ENCODE results near the gene RALGPS1.

RALGPS1 gene

DNA sequence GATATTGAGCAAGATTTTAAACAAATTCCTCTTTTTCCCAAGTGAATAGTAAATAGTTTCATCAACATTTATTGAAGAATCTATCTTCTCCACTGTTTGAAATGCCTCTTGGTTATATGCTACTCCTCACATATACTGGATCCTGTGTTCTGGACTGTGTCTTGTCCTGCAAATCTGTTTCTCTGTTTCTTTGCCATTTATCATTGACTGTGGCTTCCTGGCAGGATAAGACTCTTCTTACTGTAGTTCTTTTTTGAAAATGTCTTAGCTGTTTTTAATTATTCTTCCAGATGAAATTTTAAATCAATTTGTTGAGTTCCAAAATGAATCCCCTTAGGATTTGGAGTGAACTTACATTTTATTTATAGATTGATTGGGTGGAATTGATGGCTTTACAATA lies 27.8 kb downstream of the RALGPS1 start:
- Histone ChIP-seq H3K9ac (ENCODE audit: low read length) (no peak overlapping the region), H3K4me1 (ENCODE audit: control insufficient read depth, insufficient read depth, low read length) (peaks cover 2% of the 10 kb centered on the region), H3K27me3 (ENCODE audit: control insufficient read depth, insufficient read depth, low read length) (no peaks in the 10 kb centered on the region), H3K36me3 (ENCODE audit: control insufficient read depth, insufficient read depth, low read length) (no peaks in the 10 kb centered on the region), H3K4me3 (ENCODE audit: low read length) (no peak overlapping the region), H3K27ac (ENCODE audit: low read depth, low read length) (no peak overlapping the region)

DNA sequence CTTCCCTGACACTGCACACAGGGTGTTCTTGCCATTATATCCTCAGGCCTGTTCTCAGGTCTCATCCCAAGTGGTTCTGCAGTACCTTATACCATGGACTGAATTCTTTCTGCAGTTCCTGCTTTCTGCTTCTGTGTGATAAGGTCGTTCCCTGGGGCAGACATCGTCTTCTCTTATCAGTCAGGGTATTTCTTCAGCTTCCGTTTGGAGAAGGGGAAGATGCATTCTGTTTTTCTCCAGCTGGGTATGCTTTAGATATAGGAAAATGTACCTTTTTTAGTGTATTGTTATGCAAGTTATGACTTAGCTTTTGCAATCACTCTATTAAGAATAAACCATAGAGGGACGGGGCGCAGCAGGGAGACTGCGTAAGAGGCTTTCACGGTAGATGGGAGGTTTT lies 31.1 kb downstream of the RALGPS1 start:
- H3K9ac ChIP-seq (ENCODE audit: low read length) = no peak overlapping the region
- no peaks in the 10 kb centered on the region for H3K27me3 ChIP-seq (ENCODE audit: control insufficient read depth, insufficient read depth, low read length)
- H3K4me3 ChIP-seq (ENCODE audit: low read length) = no peak overlapping the region
- no peak overlapping the region for H3K27ac ChIP-seq (ENCODE audit: low read depth, low read length)
- peaks cover 2% of the 10 kb centered on the region for H3K4me1 ChIP-seq (ENCODE audit: control insufficient read depth, insufficient read depth, low read length)
- H3K36me3 ChIP-seq (ENCODE audit: control insufficient read depth, insufficient read depth, low read length) = no peaks in the 10 kb centered on the region

DNA sequence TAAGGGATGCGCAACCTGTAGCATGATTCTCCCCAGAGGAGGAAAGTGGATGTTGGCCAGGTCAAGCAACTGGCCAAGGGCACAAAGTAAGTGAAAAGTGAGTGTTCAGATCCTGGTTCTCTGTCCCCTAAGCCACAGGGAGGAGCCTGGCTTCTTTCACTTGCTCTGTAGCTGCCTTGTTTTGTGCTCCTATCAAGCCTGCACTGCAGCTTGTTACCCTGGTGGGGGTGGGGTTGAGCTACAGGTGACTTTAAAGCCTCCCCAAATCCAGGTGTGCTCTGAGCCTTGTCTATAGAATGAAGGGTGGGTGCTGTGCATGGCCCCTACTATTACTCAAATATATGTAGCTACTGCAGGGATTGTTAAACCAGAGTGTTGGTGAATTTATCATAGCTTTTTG lies 32.9 kb downstream of the RALGPS1 start:
- Histone ChIP-seq H3K4me3 (ENCODE audit: low read length) (no peak overlapping the region), H3K4me1 (ENCODE audit: control insufficient read depth, insufficient read depth, low read length) (peaks cover 8% of the 10 kb centered on the region), H3K27ac (ENCODE audit: low read depth, low read length) (no peak overlapping the region), H3K27me3 (ENCODE audit: control insufficient read depth, insufficient read depth, low read length) (no peaks in the 10 kb centered on the region), H3K9ac (ENCODE audit: low read length) (no peak overlapping the region), H3K36me3 (ENCODE audit: control insufficient read depth, insufficient read depth, low read length) (no peaks in the 10 kb centered on the region)

DNA sequence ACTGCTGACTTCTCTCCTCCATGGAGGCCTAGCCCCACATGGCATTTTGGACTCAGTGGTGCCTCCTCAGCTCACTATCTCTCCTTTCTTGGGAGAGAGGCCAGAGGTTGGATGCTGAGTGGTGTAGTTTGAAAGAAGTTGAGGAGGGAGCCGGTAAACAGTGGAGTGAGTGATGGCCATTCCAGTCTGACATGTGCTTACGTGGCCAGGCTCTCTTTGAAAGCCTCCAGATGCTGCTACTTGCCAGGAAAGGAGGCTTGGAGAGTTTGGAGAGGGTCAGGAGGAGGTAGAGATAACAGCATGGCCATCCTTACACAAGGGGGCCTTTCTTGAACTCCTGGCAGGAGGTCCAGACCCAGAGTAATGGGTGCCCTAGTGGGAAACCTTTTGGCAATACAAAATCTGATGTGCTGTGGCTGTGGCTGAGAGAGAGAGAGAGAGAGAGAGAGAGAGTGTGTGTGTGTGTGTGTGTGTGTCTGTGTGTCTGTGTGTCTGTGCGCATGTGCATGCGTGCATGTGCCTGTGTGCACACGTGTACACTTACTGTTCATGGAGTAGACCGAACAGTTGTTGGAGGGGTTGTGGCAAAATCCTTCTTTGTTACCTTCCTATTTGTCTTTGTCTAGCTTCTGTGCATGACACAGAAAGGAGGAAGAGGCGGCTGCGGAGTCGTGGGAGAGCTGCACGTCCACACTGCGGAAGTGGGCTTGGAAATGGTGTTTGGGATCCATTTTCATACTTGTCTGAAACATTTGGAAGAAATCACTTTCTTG lies 37.8 kb downstream of the RALGPS1 start:
- H3K4me3 ChIP-seq (ENCODE audit: low read length) = no peak overlapping the region
- H3K27ac ChIP-seq (ENCODE audit: low read depth, low read length) = peak overlapping the region; percentile 53
- peaks cover 18% of the 10 kb centered on the region for H3K4me1 ChIP-seq (ENCODE audit: control insufficient read depth, insufficient read depth, low read length)
- no peaks in the 10 kb centered on the region for H3K36me3 ChIP-seq (ENCODE audit: control insufficient read depth, insufficient read depth, low read length)
- H3K27me3 ChIP-seq (ENCODE audit: control insufficient read depth, insufficient read depth, low read length) = no peaks in the 10 kb centered on the region
- H3K9ac ChIP-seq (ENCODE audit: low read length) = no peak overlapping the region

DNA sequence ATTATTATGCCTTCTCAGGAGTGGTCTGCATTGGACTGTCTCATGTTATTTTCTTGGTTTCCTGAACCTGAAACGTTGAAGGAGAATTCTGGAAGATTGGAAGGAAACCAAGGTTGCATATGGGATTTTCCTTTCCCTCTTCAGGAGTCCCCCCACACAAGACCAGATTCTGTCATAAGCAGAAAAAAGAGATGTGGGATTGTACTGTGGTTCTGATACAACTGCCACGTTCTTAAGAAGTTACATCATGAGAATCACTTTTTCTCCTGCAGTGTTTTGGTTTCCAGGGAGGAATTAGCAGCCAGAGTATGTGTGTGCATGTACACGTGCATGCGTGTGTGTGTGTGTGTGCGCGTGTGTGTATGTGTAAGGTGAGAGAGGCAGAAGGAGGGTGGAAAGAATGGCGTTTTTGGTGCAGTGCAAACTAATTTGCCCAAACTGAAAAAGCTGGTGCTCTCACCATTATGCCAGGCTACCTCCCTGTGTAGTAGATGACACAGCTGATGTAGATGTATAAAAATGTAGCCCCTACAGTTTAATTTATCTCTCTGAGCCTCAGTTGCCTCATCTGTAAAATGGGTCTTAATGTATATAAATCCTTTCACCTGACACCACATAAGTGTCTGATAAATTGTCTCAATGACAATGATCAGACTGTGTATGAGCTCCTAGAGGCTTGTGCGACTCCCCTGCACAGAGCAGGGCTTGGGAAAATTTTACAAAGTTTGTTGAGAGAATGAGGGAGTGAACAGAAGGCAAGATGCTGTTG lies 38.6 kb downstream of the RALGPS1 start:
- H3K36me3 ChIP-seq (ENCODE audit: control insufficient read depth, insufficient read depth, low read length) = no peaks in the 10 kb centered on the region
- H3K4me1 ChIP-seq (ENCODE audit: control insufficient read depth, insufficient read depth, low read length) = peaks cover 21% of the 10 kb centered on the region
- H3K9ac ChIP-seq (ENCODE audit: low read length) = no peak overlapping the region
- H3K4me3 ChIP-seq (ENCODE audit: low read length) = no peak overlapping the region
- H3K27ac ChIP-seq (ENCODE audit: low read depth, low read length) = peak overlapping the region; percentile 53
- H3K27me3 ChIP-seq (ENCODE audit: control insufficient read depth, insufficient read depth, low read length) = no peaks in the 10 kb centered on the region

DNA sequence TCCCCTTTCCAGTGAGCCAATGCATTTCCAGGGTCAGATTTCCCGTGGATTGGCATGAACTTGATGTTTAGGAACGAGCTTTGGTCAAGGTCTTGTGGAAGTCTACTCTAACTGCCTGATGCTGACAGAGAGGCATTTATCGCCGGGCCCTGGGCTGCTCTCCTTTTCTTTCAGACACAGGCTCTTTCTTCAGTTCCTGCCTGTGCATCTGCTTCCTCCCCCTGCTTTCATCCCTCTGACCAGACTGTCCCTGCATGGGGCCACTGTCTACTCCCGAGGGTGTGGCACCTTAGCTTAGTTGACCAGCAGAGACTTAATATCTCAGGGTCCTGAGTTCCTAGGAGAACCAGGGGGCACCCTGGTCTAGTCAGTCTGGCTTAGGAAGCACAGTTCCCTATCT lies 41.2 kb downstream of the RALGPS1 start:
- H3K9ac ChIP-seq (ENCODE audit: low read length) = no peak overlapping the region
- no peaks in the 10 kb centered on the region for H3K27me3 ChIP-seq (ENCODE audit: control insufficient read depth, insufficient read depth, low read length)
- H3K4me3 ChIP-seq (ENCODE audit: low read length) = no peak overlapping the region
- no peak overlapping the region for H3K27ac ChIP-seq (ENCODE audit: low read depth, low read length)
- H3K4me1 ChIP-seq (ENCODE audit: control insufficient read depth, insufficient read depth, low read length) = peaks cover 28% of the 10 kb centered on the region
- H3K36me3 ChIP-seq (ENCODE audit: control insufficient read depth, insufficient read depth, low read length) = no peaks in the 10 kb centered on the region

DNA sequence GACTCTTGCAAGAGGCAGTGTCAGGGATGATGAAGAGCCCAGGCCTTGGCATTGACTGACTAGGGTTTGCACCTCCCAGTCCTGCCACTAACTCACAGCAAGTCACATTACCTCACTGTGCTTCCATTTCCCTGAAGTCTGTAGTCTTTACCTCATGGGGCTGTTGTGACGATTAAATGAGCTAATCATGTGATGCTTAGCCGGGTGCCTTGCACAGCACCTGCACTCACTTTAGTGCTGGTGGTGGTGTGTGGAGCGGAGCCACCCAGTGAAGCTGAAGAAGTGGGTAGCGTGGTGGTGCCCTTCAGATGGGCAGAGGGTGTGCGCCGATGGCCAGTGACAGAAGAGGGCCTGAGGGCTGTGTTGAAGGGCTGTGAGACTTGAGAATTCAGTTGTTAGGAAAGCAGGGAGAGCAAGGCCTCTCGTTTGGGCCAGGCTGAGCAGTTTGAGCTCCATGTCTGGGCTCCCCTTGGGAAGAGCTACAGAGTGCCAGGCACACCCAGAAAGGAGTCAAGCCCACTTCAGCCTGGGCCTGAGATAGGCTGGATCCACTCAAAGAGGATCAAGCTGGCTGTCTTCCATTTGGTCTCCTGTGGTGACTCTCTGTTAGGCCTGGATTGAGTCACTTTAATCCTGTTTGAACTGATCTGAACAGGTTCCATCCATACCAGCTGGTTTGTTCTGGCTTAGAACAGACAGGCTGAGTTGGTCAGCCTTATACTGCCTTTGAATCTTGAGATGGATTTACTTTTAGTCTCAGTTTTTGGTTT lies 42.5 kb downstream of the RALGPS1 start:
- peaks cover 26% of the 10 kb centered on the region for H3K4me1 ChIP-seq (ENCODE audit: control insufficient read depth, insufficient read depth, low read length)
- no peaks in the 10 kb centered on the region for H3K27me3 ChIP-seq (ENCODE audit: control insufficient read depth, insufficient read depth, low read length)
- H3K9ac ChIP-seq (ENCODE audit: low read length) = no peak overlapping the region
- no peak overlapping the region for H3K4me3 ChIP-seq (ENCODE audit: low read length)
- H3K27ac ChIP-seq (ENCODE audit: low read depth, low read length) = peak overlapping the region; percentile 62
- H3K36me3 ChIP-seq (ENCODE audit: control insufficient read depth, insufficient read depth, low read length) = no peaks in the 10 kb centered on the region

DNA sequence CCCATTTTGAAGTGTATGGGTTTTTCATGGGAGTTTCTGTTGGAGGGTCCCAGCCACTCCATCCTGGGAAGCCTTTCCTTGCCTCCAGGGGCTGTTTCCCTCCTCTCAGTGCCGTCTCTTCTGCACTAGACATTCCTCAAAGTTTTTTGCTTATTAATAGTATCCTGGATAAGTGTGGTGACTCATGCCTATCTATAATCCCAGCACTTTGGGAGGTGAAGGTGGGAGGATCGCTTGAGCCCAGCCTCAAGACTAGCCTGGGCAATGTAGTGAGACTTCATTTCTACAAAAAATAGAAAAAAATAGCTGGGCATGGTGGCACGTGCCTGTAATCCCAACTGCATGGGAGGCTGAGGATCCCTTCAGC lies 43.1 kb downstream of the RALGPS1 start:
- Histone ChIP-seq H3K4me1 (ENCODE audit: control insufficient read depth, insufficient read depth, low read length) (peaks cover 20% of the 10 kb centered on the region), H3K4me3 (ENCODE audit: low read length) (no peak overlapping the region), H3K27me3 (ENCODE audit: control insufficient read depth, insufficient read depth, low read length) (no peaks in the 10 kb centered on the region), H3K36me3 (ENCODE audit: control insufficient read depth, insufficient read depth, low read length) (no peaks in the 10 kb centered on the region), H3K27ac (ENCODE audit: low read depth, low read length) (peak overlapping the region; percentile 62), H3K9ac (ENCODE audit: low read length) (no peak overlapping the region)

DNA sequence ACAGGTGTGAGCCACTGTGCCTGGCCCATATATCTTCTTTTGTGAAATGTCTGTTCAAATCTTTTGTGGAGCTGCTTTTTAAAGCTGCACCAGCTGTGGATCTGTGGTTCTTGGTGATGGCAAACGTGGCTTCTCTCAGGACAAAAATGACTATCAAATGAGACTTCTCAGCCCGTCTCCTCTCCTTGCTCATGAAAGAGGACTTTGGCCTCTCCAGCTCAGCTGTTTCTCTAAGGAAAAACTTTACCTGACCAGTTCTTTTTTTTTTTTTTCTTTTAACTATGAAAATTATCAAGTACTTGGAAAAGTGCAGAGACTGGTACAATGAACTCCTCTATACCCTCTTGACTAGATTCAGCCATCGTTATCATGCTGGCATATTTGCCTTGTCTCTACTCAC lies 44.8 kb downstream of the RALGPS1 start:
- H3K4me3 ChIP-seq (ENCODE audit: low read length) = no peak overlapping the region
- H3K27ac ChIP-seq (ENCODE audit: low read depth, low read length) = no peak overlapping the region
- H3K27me3 ChIP-seq (ENCODE audit: control insufficient read depth, insufficient read depth, low read length) = no peaks in the 10 kb centered on the region
- no peak overlapping the region for H3K9ac ChIP-seq (ENCODE audit: low read length)
- H3K36me3 ChIP-seq (ENCODE audit: control insufficient read depth, insufficient read depth, low read length) = peaks cover 2% of the 10 kb centered on the region
- peaks cover 16% of the 10 kb centered on the region for H3K4me1 ChIP-seq (ENCODE audit: control insufficient read depth, insufficient read depth, low read length)

DNA sequence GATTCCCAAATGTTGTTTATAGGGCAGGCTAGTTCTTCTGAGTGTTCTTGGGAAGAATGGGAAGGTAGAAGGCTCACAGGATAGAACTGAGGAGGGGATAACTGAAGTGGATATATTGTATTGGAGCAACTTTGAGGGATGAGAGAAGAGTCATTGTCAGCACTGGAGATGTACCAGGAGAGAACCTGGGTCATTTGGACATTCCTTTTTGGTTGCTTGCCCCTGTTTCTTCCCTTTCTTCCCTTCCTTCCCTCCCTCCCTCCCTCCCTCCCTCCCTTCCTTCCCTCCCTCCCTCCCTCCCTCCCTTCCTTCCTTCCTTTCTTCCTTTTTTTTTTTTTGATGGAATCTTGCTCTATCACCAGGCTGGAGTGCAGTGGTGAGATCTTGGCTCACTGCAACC lies 45.3 kb downstream of the RALGPS1 start:
- Histone ChIP-seq H3K9ac (ENCODE audit: low read length) (no peak overlapping the region), H3K27ac (ENCODE audit: low read depth, low read length) (no peak overlapping the region), H3K36me3 (ENCODE audit: control insufficient read depth, insufficient read depth, low read length) (peaks cover 2% of the 10 kb centered on the region), H3K4me3 (ENCODE audit: low read length) (no peak overlapping the region), H3K4me1 (ENCODE audit: control insufficient read depth, insufficient read depth, low read length) (peaks cover 16% of the 10 kb centered on the region), H3K27me3 (ENCODE audit: control insufficient read depth, insufficient read depth, low read length) (no peaks in the 10 kb centered on the region)

DNA sequence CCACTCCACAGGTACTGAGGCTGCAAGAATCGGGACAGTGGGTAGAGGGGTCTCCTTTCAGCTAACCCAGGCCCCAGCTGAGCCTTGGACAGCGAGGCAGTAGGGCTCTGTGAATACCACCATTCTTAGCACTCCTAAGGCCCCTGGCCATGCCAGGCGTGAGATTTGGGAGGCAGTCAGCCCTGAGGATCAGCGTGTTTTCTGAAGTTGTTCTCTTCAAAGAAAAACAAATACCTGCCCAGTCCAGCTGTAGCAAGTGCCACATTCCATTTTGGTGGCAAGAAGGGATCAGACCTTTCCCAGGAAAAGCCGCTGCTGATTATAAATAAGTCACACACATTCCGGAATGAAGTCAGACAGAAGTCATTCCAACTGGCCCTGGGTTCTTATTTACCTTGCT lies 47.8 kb downstream of the RALGPS1 start:
- no peak overlapping the region for H3K27ac ChIP-seq (ENCODE audit: low read depth, low read length)

DNA sequence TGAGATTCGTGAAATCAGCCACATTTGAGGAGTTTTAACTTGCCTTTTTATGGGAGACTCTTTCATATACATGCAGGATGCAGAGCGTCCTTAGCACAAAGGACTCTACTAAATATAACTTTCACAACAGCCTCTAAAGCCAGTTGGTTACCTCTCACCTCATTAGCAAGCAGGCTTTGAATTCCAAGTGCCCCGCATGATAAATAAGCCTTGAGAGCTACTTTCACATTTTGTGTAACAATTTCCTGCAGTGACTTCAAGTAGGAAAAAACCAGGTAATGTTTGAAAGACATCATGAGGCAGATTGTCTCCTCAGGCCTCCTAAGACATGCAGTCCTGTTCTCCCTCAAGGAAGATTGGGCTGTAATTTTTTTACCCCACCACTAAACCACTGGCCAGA lies 50.5 kb downstream of the RALGPS1 start:
- H3K27ac ChIP-seq (ENCODE audit: low read depth, low read length) = no peak overlapping the region
- peaks cover 2% of the 10 kb centered on the region for H3K36me3 ChIP-seq (ENCODE audit: control insufficient read depth, insufficient read depth, low read length)
- H3K27me3 ChIP-seq (ENCODE audit: control insufficient read depth, insufficient read depth, low read length) = no peaks in the 10 kb centered on the region
- no peak overlapping the region for H3K4me3 ChIP-seq (ENCODE audit: low read length)
- no peak overlapping the region for H3K9ac ChIP-seq (ENCODE audit: low read length)
- H3K4me1 ChIP-seq (ENCODE audit: control insufficient read depth, insufficient read depth, low read length) = no peaks in the 10 kb centered on the region

More for the DNA sequence above, 47.8 kb downstream of the RALGPS1 start:
- H3K4me1 ChIP-seq (ENCODE audit: control insufficient read depth, insufficient read depth, low read length) = peaks cover 10% of the 10 kb centered on the region
- no peak overlapping the region for H3K9ac ChIP-seq (ENCODE audit: low read length)
- H3K36me3 ChIP-seq (ENCODE audit: control insufficient read depth, insufficient read depth, low read length) = peaks cover 2% of the 10 kb centered on the region
- no peak overlapping the region for H3K4me3 ChIP-seq (ENCODE audit: low read length)
- no peaks in the 10 kb centered on the region for H3K27me3 ChIP-seq (ENCODE audit: control insufficient read depth, insufficient read depth, low read length)
